BE2C (cell line): Measurements from ENCODE around the gene DPP4.

ENCODE experiments used
- DNase-seq: peaks from one replicate; pipeline ENCODE4 v3.0.0-alpha.2; 2020
- H3K27me3 ChIP-seq: fragments of 250-450 bp; sonication (Bioruptor Pico); 2 replicates; pipeline ENCODE4 v1.5.1; 2020; ENCODE audit warnings: mild to moderate bottlenecking
- H3K36me3 ChIP-seq: fragments of 250-450 bp; sonication (Bioruptor Pico); 2 replicates; pipeline ENCODE4 v1.5.1; 2020; ENCODE audit warnings: mild to moderate bottlenecking
- H3K4me1 ChIP-seq: fragments of 250-450 bp; sonication (Bioruptor Pico); 2 replicates; pipeline ENCODE4 v1.5.1; 2020
- H3K4me3 ChIP-seq: 2 replicates; pipeline ENCODE4 v1.5.1; 2011; ENCODE audit warnings: low read depth, low read length
- H3K9me3 ChIP-seq: fragments of 250-450 bp; sonication (Bioruptor Pico); 2 replicates; pipeline ENCODE4 v1.5.1; 2020
- CTCF ChIP-seq: IDR thresholded peaks from 2 replicates; pipeline ENCODE4 v1.5.1; 2012; ENCODE audit warnings: mild to moderate bottlenecking, low read depth, low read length

The DPP4 gene

GRCh38 chr2:161994761-161995520 is 79.1 kb downstream of the DPP4 start:
- no peak overlapping the region for H3K4me3 ChIP-seq
- DNase-seq, result no peak
- no peaks in the 10 kb centered on the region for H3K9me3 ChIP-seq
- no peaks in the 10 kb centered on the region for H3K27me3 ChIP-seq
- H3K36me3 ChIP-seq, result no peaks in the 10 kb centered on the region
- no peaks in the 10 kb centered on the region for H3K4me1 ChIP-seq
- no peak for TF ChIP-seq CTCF

GRCh38 chr2:161992531-161992930 is 81.5 kb downstream of the DPP4 start:
- H3K27me3 ChIP-seq, result no peaks in the 10 kb centered on the region
- no peaks in the 10 kb centered on the region for H3K9me3 ChIP-seq
- TF ChIP-seq CTCF, result no peak
- H3K36me3 ChIP-seq, result no peaks in the 10 kb centered on the region
- no peaks in the 10 kb centered on the region for H3K4me1 ChIP-seq
- H3K4me3 ChIP-seq, result no peak overlapping the region
- no peak for DNase-seq

DNA sequence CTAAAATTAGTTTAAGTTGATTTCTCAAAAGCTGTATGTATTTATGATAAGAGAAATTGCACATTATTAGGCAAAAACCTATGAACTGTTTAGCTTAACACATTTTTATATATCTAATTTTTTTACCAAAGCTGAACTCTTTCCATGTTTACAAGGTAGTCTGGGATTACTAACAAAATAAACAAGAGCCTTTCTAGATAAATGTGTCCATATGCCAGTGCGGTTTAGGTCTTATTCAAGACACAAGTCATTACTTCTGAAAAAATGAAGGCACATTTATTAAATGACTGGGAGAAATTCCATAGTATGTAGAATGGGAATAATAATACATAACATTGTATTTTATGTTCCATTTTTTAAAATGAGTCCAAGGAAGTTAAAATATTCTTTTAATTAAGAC is 82.0 kb downstream of the DPP4 start:
- H3K36me3 ChIP-seq, result no peaks in the 10 kb centered on the region
- no peak for TF ChIP-seq CTCF
- no peak overlapping the region for H3K4me3 ChIP-seq
- no peaks in the 10 kb centered on the region for H3K27me3 ChIP-seq
- DNase-seq, result no peak
- H3K4me1 ChIP-seq, result no peaks in the 10 kb centered on the region
- H3K9me3 ChIP-seq, result no peaks in the 10 kb centered on the region

GRCh38 chr2:161990741-161991140 is 83.3 kb downstream of the DPP4 start:
- Histone ChIP-seq H3K36me3 (no peaks in the 10 kb centered on the region), H3K4me1 (no peaks in the 10 kb centered on the region), H3K9me3 (no peaks in the 10 kb centered on the region), H3K4me3 (no peak overlapping the region), H3K27me3 (no peaks in the 10 kb centered on the region)
- no peak for DNase-seq
- TF ChIP-seq CTCF, result no peak

DNA sequence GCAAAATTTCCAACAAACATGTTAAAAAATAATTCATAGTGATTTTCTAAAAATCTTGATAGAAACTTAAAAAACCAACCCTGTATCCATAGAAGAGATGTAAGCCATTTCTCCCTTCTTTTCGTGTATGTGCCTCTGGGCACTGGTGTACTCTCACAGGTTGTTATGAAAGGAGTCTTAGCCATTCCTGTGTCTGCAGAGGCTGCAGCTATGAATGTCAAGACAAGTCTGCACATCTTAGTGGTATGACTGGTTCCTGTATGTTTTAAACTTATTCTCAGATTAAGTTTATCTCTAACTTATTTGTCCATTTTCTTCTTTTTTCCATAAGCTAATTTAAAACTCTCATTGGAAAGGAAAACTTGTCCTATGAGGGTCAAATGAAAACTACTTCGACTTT is 84.0 kb downstream of the DPP4 start:
- no peak for TF ChIP-seq CTCF
- H3K4me1 ChIP-seq, result no peaks in the 10 kb centered on the region

GRCh38 chr2:161988589-161988988 is 85.4 kb downstream of the DPP4 start:
- Histone ChIP-seq H3K9me3 (no peaks in the 10 kb centered on the region), H3K27me3 (no peaks in the 10 kb centered on the region), H3K36me3 (no peaks in the 10 kb centered on the region), H3K4me1 (no peaks in the 10 kb centered on the region), H3K4me3 (no peak overlapping the region)
- no peak for TF ChIP-seq CTCF
- no peak for DNase-seq

More for the DNA sequence above, 84.0 kb downstream of the DPP4 start:
- Histone ChIP-seq H3K9me3 (no peaks in the 10 kb centered on the region), H3K4me3 (no peak overlapping the region), H3K36me3 (no peaks in the 10 kb centered on the region), H3K27me3 (no peaks in the 10 kb centered on the region)
- no peak for DNase-seq
